NB4 (cell line): ENCODE data around the gene BRD1.

ENCODE experiments used
- DNase-seq: peaks from one replicate; pipeline ENCODE4 v3.0.0; 2010; ENCODE audit warnings: low read depth
- H3K4me3 ChIP-seq: one replicate; pipeline ENCODE4 v1.5.1; 2011; ENCODE audit warnings: mild to moderate bottlenecking, low read depth, low read length, moderate library complexity
- MYC ChIP-seq: IDR thresholded peaks from 2 replicates; pipeline ENCODE4 v1.6.1; 2011; ENCODE audit warnings: low read depth, low read length
- POLR2A ChIP-seq: IDR thresholded peaks from 2 replicates; pipeline ENCODE4 v1.6.1; 2011; ENCODE audit warnings: mild to moderate bottlenecking; ENCODE audit not compliant: insufficient read length; ENCODE audit errors: extremely low read depth
- TF ChIP-seq, protein P1 (sequence below): IDR thresholded peaks from 2 replicates; pipeline ENCODE4 v1.6.1; 2011; ENCODE audit warnings: low read depth, low read length
- TF ChIP-seq, protein P2 (sequence below): IDR thresholded peaks from one replicate; pipeline ENCODE4 v1.5.1; 2012; ENCODE audit warnings: low read depth, low read length

The BRD1 gene

DNA sequence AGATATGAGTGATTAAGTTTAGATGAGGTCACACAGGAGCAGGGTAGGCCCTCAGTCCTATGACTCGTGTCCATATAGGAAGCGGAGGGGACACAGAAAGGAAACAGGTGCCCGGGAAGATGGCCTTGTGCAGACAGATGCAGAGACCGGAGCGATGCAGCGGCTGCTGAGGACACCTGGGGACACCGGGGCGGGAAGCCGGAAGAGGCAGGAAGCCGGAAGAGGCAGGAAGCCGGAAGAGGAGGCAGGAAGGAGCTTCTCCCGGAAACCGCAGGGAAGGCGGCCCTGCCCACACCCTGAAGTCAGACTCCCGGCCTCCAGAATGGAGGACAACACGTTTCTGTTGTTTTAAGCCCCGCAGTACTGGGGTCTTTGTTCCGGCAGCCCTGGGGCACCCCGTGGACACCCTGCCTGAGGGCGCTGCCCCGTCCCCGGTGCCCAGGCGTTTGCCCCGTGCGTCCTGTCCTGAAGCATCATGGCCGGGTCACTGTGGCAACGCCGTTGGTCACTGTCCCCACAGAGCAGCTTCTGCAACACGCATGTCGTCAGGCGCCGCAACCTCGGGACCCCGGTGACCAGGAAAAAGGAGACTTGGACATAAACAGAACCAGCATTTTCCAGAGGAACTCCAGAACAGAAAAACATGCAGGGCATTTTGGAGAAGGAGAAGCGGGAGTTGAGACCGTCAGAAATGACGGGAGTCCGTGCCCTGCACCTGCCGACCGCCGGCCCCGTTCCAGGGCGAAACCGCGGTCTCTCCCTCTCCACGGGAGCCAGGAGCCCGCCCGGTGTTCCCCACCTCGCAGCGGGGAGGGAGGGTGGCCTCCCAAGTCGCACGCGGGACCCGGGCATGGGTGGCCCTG is 103.4 kb downstream of the BRD1 start:
- DNase-seq, result no peak
- TF ChIP-seq POLR2A (no peak), MYC (no peak)
- TF ChIP-seq, protein P1, sequence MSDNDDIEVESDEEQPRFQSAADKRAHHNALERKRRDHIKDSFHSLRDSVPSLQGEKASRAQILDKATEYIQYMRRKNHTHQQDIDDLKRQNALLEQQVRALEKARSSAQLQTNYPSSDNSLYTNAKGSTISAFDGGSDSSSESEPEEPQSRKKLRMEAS, result no peak
- TF ChIP-seq, protein P2, sequence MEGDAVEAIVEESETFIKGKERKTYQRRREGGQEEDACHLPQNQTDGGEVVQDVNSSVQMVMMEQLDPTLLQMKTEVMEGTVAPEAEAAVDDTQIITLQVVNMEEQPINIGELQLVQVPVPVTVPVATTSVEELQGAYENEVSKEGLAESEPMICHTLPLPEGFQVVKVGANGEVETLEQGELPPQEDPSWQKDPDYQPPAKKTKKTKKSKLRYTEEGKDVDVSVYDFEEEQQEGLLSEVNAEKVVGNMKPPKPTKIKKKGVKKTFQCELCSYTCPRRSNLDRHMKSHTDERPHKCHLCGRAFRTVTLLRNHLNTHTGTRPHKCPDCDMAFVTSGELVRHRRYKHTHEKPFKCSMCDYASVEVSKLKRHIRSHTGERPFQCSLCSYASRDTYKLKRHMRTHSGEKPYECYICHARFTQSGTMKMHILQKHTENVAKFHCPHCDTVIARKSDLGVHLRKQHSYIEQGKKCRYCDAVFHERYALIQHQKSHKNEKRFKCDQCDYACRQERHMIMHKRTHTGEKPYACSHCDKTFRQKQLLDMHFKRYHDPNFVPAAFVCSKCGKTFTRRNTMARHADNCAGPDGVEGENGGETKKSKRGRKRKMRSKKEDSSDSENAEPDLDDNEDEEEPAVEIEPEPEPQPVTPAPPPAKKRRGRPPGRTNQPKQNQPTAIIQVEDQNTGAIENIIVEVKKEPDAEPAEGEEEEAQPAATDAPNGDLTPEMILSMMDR, result no peak
- H3K4me3 ChIP-seq, result no peak overlapping the region

DNA sequence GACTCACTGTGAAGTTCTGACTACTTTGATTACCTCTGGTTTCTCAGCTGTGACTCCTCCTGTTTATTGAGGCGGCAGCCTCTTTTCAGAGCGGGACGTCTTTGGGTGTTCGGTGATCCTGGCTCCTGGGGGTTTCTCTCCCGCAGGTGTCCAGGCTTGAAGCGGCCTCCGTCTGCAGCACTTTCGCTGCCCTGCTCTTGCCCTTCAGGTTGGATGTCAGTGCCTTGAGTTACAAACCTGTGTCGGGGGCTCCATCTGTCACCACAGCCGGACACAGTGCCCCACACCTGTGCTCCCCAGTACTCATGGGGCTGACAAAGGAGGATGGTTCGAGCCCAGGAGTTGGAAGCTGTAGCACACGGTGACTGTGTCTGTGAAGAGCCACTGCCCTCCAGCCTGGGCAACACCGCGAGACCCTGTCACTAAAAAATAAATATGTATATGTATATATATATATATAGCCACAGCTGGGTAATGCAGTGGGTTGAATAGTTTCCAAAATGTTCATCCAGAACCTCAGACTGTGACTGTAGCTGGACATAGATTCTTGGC is 104.1 kb downstream of the BRD1 start:
- TF ChIP-seq, protein P1, result no peak
- TF ChIP-seq MYC, result no peak
- no peak for TF ChIP-seq POLR2A
- TF ChIP-seq, protein P2, result no peak
- no peak for DNase-seq
- no peak overlapping the region for H3K4me3 ChIP-seq
